Fibroblast of villous mesenchyme (primary cell): Measurements from ENCODE around the gene CALML4. TPM values are rescaled to one million over a fixed set of nuclear protein-coding genes. Genes with fewer than 3 reads are reported as not detected.

Source experiments
- DNase-seq: peaks from one replicate; pipeline ENCODE4 v3.0.0-alpha.2; 2010; ENCODE audit warnings: low read depth
- H3K4me3 ChIP-seq: 2 replicates; pipeline ENCODE4 v1.5.1; 2011; ENCODE audit warnings: low read depth, mild to moderate bottlenecking, low read length
- total RNA-seq: library from RNA; depleted of rRNA; stranded (reverse); fragments of >200 nt; gene quantifications from 2 replicates; pipeline ENCODE4 v1.2.3, GENCODE V29; 2012
- TF ChIP-seq, protein P1 (sequence below): IDR thresholded peaks from 2 replicates; pipeline ENCODE4 v1.5.1; 2012; ENCODE audit warnings: low read depth, mild to moderate bottlenecking, low read length; ENCODE audit not compliant: insufficient read depth

CALML4 gene
- total RNA-seq, 1 donor: 1.7 TPM

DNA sequence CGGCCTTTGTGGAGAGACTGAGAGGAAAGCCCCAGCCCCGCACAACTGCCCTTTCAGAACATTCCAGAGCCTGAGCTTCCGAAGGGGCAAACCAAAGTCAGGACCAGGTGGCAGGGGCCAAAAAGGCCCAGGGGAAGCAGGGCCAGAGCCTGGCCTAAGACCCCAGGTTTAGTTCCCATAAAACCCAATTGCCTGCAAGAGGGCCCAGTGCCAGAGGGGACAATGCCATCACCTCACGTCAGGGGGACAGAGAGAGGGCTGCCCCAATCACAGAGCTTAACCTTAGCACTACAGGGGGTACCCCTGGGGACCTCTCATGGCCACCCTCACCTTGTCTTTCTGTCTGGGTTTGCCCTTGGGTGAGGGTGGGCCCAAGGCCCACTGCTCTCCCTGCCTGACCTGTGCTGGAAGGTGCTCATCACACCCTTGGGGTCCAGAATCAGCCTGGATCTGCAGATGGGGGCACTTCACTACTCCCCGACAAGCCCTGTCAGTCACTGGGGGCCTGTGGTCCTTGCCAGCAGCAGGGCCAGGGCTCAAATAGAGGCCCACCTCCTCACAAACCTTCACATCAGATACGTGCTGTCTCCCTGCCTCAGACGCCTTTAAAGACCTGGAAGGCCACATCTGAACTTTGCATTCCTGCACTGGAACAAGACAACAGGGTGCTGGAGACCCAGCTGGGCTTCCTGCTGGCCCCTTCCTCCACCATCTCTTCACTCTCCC is 3.8 kb downstream of the CALML4 start:
- TF ChIP-seq, protein P1, sequence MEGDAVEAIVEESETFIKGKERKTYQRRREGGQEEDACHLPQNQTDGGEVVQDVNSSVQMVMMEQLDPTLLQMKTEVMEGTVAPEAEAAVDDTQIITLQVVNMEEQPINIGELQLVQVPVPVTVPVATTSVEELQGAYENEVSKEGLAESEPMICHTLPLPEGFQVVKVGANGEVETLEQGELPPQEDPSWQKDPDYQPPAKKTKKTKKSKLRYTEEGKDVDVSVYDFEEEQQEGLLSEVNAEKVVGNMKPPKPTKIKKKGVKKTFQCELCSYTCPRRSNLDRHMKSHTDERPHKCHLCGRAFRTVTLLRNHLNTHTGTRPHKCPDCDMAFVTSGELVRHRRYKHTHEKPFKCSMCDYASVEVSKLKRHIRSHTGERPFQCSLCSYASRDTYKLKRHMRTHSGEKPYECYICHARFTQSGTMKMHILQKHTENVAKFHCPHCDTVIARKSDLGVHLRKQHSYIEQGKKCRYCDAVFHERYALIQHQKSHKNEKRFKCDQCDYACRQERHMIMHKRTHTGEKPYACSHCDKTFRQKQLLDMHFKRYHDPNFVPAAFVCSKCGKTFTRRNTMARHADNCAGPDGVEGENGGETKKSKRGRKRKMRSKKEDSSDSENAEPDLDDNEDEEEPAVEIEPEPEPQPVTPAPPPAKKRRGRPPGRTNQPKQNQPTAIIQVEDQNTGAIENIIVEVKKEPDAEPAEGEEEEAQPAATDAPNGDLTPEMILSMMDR: no peak
- DNase-seq: no peak
- no peak overlapping the region for H3K4me3 ChIP-seq

DNA sequence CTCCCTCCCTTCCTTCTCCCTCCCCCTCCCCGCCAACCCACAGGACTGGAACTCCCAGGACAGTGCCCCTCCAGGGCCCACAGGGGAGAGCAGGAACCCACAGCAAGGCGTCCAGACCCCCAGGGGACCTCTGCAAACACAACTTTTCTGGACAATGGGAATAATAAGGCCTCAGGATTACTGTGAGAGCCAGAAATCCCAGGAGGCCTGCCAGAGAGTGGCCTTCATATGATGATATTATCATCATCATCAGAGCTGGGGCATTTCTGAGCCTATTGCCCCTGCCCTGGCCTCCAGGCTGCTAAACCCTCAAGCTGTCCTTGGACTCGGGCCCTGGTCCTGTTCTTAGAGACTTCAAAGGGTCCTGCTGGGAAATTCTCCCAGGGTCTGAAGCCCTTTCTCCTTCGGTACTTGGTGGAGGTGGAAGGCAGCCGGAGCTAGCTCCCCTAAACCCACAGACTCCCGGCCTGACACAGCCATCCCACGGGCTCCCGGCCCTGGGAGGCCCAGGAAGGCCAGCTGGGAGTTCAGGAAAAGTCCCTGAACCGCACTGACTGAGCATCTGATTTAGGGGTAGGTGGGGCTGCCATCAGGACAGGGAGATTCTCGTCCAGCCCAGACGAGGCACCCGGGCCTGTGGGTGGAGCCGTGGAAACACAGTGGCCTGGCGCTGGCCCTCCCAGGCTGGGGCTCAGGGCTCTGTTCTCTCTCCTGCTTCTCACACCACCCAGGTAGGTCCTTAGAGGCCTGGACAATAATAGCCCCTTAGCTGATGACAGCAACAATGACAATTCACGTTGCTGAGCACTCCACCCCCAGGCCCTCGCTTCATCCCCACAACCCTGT is 4.9 kb downstream of the CALML4 start:
- TF ChIP-seq, protein P1: no peak
- no peak overlapping the region for H3K4me3 ChIP-seq
- peak; percentile 37 for DNase-seq

DNA sequence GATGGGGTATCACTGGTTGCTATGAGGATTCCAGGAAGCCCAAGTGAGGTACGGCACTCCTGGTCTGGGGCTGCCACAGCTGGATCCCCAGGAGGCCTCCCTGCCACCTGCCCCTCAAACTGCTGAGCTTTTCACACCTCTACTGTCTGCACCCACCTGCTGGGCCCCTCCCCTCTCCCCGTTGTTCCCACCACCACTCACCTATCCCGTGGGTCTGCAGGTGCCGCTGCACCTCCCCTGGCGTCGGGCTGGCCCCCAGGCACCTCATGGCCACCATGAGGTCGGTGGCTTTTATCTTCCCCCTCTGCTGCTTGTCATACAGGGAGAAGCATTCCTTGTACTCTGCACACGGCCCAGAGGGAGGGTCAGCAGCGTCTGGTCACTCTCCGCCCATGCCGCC is 5.8 kb downstream of the CALML4 start:
- DNase-seq: no peak
- no peak overlapping the region for H3K4me3 ChIP-seq
- TF ChIP-seq, protein P1: no peak

DNA sequence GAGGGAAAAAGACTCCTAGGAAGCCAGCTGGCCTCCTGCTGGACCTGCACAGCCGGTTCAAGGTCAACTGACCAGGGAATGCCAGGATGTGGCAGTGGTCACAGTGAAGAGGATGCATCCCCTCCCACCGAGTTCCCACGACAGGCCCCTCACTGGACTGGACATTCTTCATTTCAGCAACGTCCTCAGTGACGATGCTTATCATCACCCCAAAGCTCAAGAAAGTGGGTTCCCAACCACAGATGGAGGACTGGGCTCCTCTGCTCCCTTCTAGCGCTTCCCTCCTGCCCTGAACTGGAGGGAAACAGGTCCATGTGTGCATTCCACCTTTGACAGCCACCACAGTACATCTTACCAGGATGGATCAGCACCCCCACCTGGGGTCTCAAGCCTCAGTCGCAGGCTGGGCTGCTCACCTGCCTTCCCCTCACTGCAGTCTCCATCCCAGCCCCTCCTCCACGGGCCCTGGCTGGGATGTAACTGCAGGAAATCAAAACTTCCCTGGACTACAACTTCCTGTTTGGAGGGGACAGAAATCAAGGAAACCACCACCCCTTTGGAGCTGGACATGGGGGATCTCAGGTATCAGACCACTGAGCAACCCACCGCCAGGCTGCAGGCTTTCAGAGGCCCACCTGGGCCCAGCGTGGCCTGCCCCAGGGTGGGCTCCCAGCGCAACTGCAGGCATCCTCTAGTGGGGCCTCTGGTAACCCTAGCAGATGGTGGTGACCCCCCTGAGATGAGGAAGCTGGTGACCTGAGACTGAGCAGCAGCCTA is 7.3 kb downstream of the CALML4 start:
- no peak for DNase-seq
- TF ChIP-seq, protein P1: no peak
- no peak overlapping the region for H3K4me3 ChIP-seq

DNA sequence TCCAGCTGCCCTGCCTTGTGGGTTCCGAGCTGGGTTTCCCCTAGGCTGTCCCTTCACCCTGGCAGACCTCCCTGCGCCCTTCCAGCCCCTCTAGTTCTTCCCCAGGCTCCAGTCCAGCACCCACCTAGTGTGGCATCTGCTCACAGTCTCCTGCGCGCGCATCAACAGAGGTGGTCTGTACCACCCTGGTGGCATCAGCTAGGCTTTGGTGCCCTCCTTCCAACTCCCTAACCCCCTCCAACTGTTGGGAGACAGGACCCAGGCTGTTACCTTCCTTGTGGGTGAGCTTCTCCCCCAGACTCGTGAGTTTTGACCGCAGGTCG is 8.0 kb downstream of the CALML4 start:
- no peak for DNase-seq
- TF ChIP-seq, protein P1: no peak
- no peak overlapping the region for H3K4me3 ChIP-seq

DNA sequence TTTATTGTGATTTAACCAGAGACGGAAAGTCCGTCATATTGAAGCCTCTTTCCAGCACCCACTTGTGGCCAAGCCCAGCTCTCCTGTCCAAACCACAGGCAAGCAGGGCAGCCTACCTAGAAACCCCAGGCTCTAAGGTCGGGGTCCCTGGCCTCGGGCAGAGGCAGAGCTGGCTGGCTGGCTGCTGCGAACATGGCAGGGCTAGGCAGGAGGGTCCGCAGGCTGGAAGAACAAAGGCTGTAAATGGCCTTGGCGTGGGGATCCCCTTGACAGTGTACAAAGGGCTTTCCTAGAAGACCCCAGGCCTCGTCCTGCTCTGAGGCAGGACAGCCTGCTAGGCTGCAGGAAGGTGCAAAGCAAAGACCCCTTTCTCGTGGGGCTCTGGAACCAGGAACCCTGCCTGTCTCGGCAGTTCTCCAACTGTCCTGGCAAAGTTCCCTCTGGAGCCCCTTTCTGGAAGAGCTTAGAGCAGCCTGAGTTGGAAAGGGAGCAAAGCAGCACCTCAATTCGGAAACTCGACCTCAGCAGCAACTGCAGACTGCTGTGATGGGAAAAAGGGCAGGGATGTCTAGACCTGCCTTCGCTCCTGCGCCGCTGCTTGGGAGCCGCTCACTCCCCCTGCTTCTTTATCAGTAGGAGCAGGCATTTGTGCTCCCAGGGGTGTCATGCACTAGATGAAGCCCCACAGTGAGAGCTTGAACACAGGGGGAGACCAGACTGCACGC is 8.5 kb downstream of the CALML4 start:
- DNase-seq: no peak
- TF ChIP-seq, protein P1: no peak
- H3K4me3 ChIP-seq: no peak overlapping the region
